Iris pigment epithelial cell (primary cell): ENCODE results near the gene GREB1.

Experiments used
- DNase-seq: peaks from one replicate; pipeline ENCODE4 v3.0.0-alpha.2; 2011; ENCODE audit warnings: low read depth

GREB1 gene

DNA sequence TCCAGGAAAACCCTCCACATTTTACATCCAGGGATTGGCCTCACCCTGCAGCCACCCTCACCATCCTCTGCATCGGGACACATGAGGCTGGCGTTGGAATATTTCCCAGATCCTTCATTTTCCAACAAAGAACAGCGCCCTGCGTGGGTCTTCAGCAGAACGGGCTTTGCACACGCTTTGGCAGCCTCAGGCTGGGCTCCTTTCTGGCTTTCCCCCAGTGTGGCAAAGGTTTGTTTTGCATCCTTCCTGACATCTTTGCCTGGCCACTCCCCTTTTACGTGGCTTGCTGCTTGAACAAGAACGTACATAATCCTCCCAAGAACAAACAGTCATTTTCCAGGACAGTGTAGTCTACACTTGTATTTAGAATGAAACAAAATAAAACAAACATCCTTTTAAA lies 25.6 kb upstream of the GREB1 start:
- peak; percentile 36 for DNase-seq

DNA sequence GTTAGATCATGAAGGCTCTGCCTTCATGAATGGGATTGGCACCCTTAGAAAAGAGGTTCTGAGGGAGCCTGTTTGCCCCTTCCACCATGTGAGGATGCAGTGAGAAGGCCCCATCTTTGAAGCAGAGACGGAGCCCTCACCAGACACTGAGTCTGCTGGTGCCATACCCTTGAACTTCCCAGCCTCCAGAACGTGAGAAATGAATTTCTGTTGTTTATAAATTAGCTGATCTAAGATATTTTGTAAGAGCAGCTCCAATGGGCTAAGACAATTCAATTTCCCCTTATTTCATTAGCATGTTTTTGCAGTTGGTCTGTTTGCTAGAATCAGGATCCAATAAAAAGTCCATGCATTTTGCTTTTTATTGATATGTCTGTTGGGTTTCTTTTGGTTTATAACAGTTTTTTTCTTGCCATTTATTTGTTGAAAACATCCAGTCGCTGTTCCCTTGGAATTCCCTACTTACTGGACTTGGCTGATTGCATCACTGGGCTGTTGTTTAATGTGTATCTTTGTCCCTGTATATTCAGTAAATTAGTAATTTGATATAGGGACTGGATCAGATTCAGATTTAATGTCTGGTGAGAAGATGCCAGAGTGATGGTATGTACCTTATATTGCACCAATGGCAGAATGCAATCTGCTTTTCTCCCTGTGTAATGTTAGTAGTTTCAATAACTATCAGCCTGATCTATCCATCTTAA lies 24.0 kb upstream of the GREB1 start:
- no peak for DNase-seq

DNA sequence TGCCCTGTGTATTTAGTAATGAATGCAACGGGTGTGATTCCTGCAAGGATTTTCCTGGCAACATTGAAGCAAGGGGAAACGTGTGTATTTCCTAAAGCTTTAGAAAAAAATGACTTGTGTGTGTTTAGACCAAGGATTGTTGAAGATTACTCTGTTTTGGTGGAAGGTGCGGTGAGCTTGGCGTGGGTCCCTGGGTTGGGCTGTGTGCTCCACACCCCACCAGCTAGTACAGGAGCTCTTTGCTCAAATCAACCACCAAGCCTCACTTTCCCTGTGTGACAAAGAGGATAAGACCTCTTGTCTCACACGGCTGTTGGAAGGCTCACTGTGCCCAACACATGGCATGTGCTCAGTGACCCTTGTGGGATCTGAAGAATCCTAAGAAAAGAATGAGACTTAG lies 21.4 kb upstream of the GREB1 start:
- DNase-seq = no peak

DNA sequence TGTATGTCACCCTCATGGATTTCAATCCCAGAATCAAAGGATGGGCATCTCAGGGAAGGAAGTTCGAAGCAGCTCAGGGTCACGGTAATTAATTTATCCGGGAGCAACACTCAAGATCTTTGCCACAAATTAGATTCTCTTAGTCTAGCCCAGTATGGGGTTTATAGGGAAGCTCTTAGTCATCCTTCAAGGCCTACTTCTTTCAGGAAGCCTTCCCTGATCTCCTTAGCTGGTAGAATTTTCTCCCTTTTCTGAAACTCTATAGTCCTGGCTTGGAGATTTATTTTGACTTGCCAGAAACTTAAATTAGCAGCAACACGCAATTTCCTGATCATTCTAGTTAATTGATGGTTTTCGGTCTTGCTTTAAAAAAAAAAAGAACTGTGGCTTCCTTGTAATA lies 20.5 kb upstream of the GREB1 start:
- no peak for DNase-seq

DNA sequence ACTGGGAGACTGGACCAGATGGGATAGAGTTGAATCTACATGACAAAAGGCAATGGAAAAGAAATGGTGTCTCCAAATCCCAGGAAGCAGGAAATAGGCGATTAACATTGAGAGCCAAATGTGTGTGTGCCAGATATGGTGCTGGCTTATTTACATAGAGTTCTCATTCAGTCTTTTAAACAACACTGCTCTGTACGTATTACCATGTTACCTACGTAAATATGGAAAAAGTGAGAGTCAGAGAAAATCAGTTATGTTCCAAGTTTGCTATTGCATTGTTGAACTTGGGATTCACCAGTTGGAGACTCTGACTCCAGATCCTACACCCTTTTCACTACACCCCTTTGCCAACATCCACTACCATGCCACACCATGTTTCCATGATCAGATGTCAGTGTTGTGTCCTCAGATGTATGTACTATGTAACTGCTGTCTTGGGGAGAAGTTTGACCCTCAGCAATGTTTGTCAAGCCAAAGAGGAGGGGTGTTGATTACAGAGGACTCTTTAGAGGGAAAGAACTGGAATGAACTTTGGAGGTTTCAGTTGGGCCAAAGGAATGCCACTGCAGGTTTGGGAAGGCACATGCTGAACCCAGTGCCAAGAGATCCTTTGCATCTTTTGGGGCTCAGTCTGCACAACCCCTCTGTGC lies 19.6 kb upstream of the GREB1 start:
- DNase-seq = no peak

DNA sequence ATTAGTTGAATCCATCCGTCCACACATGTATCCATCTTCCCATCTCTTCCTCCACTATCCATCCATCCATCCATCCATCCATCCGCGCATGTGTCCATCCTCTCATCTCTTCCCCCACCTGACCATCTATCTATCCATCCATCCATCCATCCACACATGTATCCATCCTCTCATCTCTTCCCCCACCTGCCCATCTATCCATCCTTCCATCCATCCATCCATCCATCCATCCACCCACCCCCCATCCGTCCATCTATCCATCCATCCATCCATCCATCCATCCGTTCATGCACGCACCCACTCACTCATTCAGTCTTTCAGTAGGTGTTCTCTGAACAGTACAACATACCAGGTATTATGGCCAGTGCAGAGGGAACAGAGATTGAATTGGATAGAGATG lies 18.9 kb upstream of the GREB1 start:
- no peak for DNase-seq

DNA sequence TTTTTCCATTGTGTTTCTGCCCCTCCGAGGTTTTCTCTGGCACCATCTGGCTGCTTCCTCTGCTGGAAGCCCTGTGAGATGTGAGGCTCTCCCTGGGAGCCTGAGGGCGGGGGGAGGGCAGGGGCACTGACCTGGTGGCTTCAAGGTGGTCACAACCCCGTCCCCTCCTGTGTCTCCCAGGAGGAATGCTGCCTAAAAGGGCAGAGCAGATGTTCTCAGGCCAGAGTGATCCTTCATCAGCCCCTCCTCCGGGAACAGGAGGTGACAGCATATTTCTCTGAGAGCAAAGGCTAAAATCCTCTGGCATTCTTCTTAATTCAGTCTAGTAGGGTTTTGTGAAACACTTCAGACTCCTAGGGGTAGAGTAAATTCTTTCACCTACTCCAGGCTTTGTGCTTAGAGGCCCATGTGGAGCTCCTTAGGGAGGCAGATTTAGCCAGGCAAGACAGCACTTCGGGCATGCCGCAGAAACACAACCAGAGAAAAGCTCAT lies 18.3 kb upstream of the GREB1 start:
- DNase-seq = no peak

DNA sequence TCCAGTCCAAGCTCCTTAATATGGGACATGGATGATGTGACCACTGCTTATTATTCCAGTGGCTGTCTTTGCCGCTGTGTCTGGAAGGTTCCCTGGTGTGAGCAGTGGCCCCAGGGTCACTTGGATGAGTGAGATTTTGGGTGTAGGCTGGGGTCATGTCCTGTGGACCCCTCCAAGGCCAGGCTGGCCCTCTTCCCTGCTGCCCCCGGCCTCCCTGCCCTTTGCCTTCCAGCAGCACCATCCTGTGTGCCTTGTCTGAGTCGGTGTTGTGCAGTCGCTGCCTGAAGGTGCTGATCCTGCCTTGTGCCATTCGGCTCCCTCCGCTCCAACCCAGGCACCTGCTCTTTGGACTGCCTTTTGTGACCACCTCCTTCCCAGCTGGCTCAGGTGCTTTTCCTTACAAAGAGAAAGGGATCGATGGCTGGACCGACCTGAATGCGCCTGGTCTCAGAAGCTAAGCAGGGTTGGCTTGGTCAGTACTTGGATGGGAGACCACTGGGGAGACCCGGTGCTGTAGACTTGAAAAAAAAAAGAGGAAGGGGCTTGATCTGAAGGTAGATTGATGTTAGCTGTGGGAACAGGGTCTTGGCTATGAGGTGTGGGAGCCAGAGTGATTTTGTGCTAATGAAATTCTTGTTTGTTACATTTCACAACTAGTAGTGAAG lies 16.7 kb upstream of the GREB1 start:
- no peak for DNase-seq

DNA sequence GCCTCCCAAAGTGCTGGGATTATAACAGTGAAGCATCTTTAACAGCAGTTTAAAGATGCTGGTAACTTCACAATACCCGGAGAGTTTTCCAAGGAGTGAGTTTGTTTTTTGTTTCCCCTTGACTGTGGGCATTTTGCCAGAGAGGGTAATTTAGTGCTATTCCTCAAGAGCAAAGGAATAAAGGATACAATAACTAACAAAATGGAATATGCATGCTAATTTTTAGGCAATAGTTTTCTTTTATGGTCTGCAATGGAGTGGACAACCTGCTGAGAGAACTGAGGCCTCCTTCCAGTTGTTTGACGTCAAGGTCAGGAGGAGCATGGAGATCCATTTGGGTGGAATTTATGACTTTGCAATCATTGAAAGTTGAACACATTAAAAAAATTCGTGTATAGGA lies 15.9 kb upstream of the GREB1 start:
- DNase-seq = no peak

DNA sequence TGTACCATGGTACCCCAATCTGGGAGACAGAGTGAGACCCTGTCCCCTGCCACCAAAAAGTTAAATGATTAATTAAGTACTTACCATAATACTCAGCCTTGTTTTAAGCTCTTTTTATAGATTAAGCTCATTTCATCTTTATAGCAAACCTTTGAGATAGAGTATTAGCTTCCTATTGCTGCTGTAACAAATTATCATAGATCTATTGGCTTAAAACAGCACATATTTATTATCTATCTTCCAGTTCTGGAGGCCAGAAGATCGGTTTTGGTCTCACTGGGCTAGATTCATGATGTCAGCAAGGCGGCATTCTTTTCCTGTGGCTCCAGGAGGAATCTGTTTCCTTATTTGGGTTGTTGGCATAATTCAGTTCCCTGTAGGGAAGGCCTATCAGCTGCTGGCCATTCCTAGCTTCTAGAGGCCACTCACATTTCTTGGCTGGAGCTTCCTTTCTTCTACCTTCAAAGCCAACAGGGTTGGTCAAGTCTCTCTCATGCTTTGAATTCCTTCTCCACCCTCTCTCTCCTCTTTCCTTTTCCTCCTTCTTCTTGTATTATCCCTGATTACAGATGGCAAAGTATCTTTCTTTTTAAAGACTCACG lies 13.7 kb upstream of the GREB1 start:
- no peak for DNase-seq

DNA sequence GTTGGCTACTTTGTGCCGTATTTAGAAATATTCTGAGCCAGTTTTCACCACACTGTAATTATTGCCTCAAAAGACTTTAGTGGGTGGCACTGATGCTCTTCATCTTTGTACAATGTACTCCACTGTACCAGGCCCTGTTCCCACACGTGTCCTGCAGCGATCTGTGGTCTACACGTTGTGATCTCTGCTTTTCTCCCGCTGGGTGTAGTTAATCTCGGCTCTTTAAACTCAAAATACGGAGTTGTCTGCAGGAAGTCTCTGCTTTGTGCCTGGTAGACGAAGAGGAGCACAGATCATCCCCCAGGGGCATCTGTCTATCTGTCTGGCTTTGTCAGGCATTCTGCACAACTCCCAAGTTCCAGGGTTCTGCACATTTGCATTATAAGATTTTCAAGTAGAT lies 12.1 kb upstream of the GREB1 start:
- no peak for DNase-seq

DNA sequence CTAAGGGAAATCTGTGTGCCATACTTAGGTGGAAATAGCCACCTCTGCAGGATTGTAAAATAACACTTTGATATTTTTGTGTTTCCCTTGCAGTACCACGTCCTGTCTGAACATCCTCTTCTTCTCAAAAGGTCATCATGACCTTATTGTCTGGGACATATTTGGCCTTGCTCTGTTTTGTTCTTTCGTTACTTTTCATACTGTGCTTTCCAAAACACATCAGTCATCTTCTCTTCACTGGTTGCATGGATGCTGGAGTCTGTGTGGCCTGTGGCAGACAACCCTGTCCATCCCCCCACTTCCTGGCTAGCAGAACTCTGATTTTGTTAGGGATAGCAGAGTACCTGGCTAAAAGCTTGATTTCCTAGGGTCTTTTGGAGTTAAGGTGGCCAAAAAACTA lies 9.4 kb upstream of the GREB1 start:
- DNase-seq = no peak

DNA sequence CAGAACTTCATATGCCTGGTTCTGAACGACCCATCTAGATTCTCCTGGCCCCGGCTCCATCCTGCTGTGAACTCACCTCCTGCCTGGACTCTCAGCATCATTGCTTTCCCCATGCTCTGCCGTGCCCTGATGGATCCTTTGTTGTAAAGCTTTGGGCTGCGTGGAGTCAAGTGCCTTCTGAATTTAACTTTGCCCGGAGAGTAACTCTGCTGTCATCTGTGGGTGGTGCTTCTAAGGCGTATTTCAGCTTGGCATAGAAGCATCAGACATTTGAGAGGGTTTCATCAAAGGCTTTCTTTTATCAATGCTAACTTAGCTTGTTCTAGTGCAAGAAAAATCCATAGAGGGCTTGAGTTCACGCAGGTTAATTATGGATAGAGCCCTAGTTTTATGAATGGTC lies 8.1 kb upstream of the GREB1 start:
- DNase-seq = no peak

DNA sequence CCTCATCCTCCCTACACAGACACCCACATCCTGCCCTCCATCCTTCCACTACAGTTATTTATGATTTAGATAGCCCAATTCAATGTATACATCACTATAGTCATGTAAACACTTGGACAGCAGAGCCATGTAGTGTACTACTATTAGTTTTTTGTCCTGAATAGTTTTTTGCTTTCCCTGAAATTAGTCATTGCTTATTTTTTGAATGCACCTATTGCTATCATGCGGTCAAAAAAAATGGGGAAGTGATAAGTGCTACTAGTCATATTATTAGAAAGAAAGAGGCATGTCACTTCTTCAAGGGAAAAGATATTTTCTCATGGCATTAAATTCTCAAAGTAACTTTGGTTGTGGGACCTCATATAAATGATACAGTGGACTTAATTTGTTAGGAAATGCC lies 6.8 kb upstream of the GREB1 start:
- DNase-seq = no peak

DNA sequence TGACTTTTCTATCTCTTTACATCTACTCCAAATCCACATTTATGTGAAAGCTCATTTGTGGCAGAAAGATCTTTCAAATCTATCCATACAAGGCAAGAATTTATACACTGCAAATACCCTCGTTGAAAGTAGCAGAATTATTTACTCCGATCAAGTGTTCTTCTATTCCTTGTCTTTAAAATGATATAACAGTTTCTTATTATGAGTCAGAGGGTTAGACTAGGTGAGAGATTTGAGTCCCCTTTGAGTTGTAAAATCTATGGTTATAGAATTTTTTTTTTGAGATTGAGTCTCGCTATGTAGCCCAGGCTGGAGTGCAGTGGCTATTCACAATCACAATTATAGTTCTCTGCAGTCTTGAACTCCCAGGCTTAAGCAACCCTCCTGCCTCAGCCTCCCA lies 5.6 kb upstream of the GREB1 start:
- no peak for DNase-seq

DNA sequence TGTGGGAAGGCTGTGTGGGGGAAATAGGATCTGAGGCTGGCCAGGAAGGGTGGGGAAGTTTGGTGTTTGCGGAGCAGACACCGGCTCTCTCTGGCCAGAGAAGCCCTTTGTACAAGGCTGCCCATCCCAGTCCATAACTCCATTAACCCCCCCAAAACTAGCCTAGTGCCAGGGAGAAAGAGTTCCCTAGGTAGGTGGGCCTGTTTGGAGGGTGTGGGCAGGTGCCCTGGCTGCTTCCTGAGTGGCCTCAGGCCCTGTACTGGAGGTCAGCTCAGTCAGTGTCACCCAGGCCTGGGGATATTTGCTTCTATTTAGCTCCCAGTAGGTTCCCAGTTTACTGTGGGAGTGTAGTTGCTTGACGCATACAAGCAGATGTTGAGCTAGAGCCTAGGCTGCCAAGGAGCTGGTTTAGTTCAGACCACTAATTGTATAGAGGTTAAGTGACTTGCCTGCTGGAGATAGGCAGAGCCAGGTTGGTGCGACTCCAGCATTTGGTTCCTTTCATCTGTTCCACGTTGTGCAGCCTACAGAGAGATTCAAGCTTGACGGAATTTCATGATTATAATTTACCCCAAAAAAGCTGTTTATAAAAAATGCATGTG lies 2.9 kb upstream of the GREB1 start:
- DNase-seq = no peak

DNA sequence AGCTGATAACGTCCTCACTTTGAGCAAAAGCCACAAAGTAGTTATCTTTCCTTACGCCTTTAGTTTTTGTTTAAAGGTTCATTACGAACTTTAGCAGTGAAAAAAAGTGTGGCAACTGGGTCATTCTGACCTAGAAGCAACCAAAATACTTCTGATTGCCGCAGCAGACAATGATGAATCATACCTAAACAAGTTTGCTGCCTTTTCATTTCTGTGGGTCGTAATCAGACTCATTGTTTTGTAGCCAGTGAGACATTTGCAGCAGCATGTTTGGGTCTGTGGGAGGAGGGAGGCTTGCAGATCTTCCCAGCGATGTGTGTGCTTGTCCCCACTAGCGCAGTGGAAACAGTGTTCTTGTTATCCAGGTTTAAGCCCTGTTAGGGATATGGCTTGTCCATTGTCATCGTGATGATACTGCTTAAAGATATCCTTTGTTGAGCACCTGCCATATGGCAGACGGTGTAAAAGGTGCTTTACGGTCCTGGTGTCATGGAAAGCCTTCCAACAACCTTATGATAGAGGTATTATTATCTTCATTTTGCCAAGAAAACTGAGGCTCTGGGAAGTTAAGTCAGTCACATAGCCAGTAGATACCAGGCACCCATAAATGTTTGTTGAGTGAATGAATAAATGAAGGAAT lies 1.3 kb upstream of the GREB1 start:
- DNase-seq = peak; percentile 75

DNA sequence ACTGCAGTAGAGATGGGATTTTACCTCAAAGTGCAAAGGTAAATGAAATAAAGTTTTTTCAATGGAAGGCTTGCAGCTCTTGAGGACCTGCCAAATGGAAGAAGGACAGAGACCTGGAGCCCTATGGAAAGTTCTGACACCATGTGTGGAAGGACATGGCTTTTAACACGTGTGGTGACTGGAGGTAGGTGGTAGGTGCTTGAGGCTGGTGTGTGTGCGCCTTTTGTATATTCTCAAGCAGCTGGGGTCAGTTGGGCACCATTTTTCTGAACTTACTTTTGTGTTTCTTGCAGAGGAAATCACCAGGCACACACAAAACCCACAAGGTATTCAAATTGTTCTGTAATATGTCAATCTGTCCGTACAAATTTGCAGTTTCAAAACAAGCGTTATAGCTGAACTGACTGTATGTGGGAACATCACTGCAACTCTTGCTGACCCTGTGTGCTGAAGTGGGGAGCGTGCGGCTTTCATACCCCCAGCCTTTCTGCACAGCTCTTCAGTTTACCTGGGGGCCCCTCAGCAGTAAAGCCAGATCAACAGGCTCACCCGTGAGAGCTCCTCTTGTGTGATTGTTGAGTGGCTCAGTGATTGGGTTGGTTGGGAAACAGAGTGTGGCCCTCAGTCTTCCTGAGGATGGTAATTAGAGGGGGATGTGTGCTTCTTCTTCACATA lies 363 bp downstream of the GREB1 start:
- no peak for DNase-seq

DNA sequence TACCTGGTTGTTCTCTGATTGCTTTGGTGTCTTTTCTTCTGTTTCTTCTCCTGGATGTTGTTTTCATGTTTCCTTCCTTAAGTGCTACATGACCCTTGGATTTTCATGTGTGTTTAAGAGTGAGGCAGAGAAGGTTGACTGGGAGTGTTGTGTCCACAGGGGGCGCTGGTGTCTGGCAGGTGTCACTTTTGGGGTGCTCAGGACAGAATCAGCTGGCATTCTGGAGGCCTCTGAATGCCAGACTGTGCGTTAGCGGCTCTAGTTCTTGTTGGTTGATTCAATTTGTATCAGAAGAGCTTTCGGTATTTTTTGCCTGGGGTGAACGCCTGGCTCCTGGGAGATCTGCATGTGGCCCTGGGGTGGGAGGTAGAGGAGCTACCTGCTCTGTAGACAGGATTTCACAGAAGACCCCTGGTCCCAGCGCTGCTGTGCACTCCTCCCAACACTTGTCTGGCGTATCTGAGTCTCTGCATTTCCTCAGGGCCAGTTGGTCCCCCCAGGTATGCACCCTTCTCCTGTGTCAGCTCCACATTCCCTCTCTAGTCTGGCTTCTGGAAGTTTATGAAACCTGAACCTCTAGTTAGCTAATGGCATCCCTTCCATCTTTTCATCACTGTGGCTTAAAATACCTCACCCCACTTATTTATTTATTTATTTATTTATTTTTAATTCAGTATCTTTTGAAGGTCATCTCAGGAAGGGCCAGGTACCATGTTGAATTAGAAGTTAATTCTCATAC lies 1.1 kb downstream of the GREB1 start:
- no peak for DNase-seq

DNA sequence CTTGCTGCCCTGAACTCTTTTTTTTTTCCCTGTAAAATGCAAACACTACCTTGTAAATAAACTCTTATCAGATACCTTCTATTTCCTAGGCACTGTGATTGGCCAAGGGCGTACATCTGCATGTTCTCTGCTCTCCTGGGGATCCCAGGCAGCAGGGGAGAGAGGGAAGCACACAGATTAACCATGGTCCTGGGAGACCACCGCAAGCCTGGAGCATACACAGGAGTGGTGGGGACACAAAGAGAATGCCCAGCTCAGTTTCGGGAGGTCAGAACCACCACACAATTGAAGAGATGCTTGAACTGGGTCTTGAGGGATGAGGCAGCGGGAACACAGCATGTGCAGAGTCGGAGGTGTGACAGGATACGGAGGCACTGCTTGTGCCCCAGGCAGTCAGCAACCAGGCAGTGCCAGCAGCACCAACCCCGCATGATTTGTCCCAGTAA lies 2.1 kb downstream of the GREB1 start:
- DNase-seq = no peak

DNA sequence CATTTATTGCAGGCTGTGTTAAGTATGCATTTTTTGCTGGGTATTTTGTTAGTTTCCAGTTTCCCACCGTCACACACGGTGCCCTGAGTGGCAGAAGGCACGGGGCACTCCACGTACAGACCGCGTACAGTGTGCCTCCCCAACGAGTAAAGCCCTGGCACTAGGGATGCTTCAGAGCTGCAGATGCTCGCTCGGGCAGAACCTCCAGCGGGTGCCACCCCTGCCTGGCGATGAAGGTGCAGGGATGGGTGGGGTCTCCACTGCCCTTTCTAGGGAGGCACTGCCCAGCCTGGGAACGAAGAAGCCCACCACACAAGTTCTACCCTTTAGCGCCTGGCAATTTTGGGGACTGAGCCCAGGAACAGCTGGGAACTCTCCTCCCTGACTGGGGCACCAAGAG lies 4.1 kb downstream of the GREB1 start:
- no peak for DNase-seq
